Activated CD4-positive, CD25-positive, alpha-beta regulatory T cell treated with anti-CD3 and anti-CD28 coated beads, Interleukin-2, amount 50 U/mL, for 16 hours (primary cell): Measurements from ENCODE around the gene NFASC.
A peak's percentile ranks its signal among the peaks of the same experiment; 100 is the strongest.

Experiments used
- DNase-seq: peaks from one replicate; pipeline ENCODE4 v3.0.0-alpha.2; 2020; ENCODE audit warnings: low read depth, low spot score

NFASC gene

GRCh38 chr1:205041998-205042910 is 171.6 kb downstream of the NFASC start:
- no peak for DNase-seq

- DNase-seq = no peak
Measured at GRCh38 chr1:205042911-205043806, 172.5 kb downstream of the NFASC start, which contains the start of gene CNTN2. Gene CNTN2, plus strand, starts transcription at chr1:205043212. Its CDS starts 9,974 bp downstream, at chr1:205053186.

- DNase-seq = no peak
Measured at GRCh38 chr1:205043866-205044265, 173.2 kb downstream of the NFASC start.

GRCh38 chr1:205044741-205045140 is 174.1 kb downstream of the NFASC start:
- DNase-seq = no peak

GRCh38 chr1:205045146-205045545 is 174.5 kb downstream of the NFASC start:
- DNase-seq = no peak

GRCh38 chr1:205046870-205047269 is 176.2 kb downstream of the NFASC start:
- DNase-seq = no peak

- no peak for DNase-seq
Measured at GRCh38 chr1:205047764-205048231, 177.1 kb downstream of the NFASC start.

GRCh38 chr1:205048382-205048781 is 177.7 kb downstream of the NFASC start:
- no peak for DNase-seq

- no peak for DNase-seq
Measured at GRCh38 chr1:205049479-205049878, 178.8 kb downstream of the NFASC start.

- DNase-seq = no peak
Measured at GRCh38 chr1:205052690-205053089, 182.0 kb downstream of the NFASC start.

- no peak for DNase-seq
Measured at GRCh38 chr1:205053296-205053695, 182.6 kb downstream of the NFASC start.

GRCh38 chr1:205054013-205054412 is 183.4 kb downstream of the NFASC start:
- DNase-seq = no peak

GRCh38 chr1:205056188-205056611 is 185.5 kb downstream of the NFASC start:
- DNase-seq = no peak

- DNase-seq = no peak
Measured at GRCh38 chr1:205056956-205057568, 186.4 kb downstream of the NFASC start.

GRCh38 chr1:205057808-205058575 is 187.3 kb downstream of the NFASC start:
- DNase-seq = no peak

GRCh38 chr1:205058853-205059252 is 188.2 kb downstream of the NFASC start:
- DNase-seq = no peak

- no peak for DNase-seq
Measured at GRCh38 chr1:205059660-205060059, 189.0 kb downstream of the NFASC start.

- DNase-seq = no peak
Measured at GRCh38 chr1:205060746-205061145, 190.1 kb downstream of the NFASC start.

GRCh38 chr1:205061227-205061626 is 190.6 kb downstream of the NFASC start:
- DNase-seq = no peak

- DNase-seq = peak; percentile 40
Measured at GRCh38 chr1:205061665-205062069, 191.0 kb downstream of the NFASC start.

GRCh38 chr1:205062319-205062718 is 191.7 kb downstream of the NFASC start:
- no peak for DNase-seq
